GM18507 (cell line): ENCODE measurements around the gene GSG1L.
"Not testable (repeated sequence)": the region's sequence is repeated elsewhere in the genome, so short reads cannot be mapped to it uniquely, and the experiment has no call there.

Experiments used
- DNase-seq: peaks from one replicate; pipeline ENCODE4 v3.0.0; 2011; ENCODE audit warnings: low read depth; ENCODE audit not compliant: insufficient read length; ENCODE audit errors: extremely low spot score
- FAIRE-seq: peaks from 2 replicates; lab custom pipeline; 2011; peaks lifted over from hg19 to GRCh38; lab: Jason Lieb, UNC

The GSG1L gene

GRCh38 chr16:27872627-27873026 is 190.9 kb downstream of the GSG1L start:
- not testable (repeated sequence) for FAIRE-seq, DNase-seq

GRCh38 chr16:27870116-27870798 is 193.3 kb downstream of the GSG1L start:
- FAIRE-seq, result no peak
- DNase-seq, result no peak

GRCh38 chr16:27869411-27869810 is 194.1 kb downstream of the GSG1L start:
- no peak for DNase-seq
- no peak for FAIRE-seq

- no peak for FAIRE-seq
- DNase-seq, result no peak
Observed at GRCh38 chr16:27868180-27868579, 195.3 kb downstream of the GSG1L start.

- DNase-seq (peak; percentile 33), FAIRE-seq (peak; percentile 12)
Observed at GRCh38 chr16:27867122-27868110, 196.1 kb downstream of the GSG1L start.

DNA sequence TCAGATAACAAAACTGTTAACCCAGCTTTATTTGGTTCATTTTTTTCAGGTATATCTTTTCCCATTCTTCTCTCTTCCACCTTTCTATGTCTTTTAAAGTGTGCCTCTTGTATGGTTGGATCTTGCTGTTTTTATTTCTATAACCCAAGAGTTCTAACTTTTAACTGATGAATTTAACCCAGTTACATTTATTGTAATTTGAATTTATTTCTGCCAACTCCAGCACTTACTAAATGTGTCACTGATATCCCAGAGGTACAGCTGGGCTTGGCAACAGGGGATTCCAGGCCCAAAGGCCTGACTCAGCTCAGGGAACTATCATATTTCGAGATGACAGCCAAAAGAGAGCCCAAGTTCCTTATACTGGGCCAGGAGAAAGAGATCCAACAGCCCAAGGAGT is 200.1 kb downstream of the GSG1L start:
- FAIRE-seq (no peak), DNase-seq (no peak)

DNA sequence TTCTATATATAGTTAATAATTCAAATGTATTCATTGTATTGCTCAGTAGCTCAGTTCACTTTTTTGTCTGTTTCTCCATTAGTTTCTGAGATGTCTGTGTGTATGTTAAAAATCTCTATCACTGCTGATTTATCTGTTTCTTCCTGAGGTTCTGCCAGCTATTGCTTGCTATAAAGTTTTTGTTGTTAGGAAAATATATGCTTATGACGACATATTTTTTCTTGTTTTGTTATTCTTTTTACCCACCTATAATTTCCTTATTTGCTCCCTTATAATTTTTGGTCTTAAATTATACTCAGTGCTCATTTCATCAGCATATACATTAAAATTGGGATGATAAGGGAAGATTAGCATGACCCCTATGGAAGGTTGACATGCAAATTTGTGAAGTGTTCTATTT is 200.6 kb downstream of the GSG1L start:
- DNase-seq, result no peak
- FAIRE-seq, result no peak

DNA sequence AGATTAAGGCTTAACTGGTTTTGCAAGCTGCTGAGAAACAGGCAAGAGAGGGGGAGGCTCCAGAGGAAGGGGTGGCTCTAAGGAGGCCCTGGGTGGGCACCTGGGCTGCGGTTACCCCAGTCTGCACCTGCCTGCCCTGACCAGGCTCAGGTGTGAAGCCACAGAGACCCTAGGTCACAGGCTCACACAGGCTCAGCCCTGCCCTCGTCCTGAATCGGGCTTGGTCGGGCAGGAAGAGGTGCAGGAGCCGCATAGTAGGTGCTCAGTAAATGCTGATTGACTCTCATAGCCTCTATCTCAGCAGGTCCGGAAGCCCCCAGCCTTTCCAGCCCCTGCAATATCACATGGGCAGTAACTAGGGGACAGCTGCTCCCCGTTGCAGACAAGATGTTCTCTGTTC is 203.4 kb downstream of the GSG1L start:
- DNase-seq, result no peak
- no peak for FAIRE-seq

DNA sequence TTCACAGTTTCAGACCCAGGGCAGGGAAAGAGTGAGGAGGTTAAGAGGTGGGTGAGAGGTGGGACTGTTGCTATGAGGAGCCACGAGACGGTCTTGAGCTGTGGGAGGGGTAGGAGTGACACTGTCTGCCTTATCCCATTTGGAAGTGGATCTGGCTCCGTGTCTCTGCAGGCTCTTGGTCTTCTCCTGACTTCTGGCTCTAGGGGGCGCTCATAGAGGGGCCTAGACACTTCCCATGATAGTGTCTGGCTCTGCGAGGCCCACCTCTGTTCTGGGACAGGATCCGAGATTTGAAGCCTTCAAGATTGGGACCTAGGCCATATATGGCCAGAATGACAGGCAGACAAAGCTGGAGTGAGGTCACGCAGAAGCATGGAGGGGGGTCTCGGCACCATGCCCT is 204.5 kb downstream of the GSG1L start:
- no peak for FAIRE-seq
- DNase-seq, result no peak

GRCh38 chr16:27853651-27854050 is 209.9 kb downstream of the GSG1L start:
- no peak for FAIRE-seq
- DNase-seq, result no peak

DNA sequence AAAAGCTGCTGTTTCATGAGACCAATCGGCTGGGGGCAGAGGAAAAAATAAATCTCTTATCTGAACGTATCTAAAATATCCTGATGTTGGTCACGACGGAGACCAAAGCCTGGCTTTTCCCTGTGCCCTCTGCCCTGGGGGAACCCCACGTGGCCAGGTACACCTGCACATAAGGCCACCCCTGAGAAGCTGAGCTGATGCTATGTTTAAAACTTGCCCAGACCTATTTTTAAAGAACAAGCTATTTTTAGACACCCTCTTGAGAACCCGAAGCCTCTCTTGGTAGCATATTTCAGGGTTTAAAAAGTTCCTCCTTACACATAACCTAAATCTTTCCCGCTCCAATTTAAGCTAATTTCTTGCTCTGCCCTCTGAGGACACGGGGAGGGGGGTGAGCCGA is 210.4 kb downstream of the GSG1L start:
- DNase-seq (no peak), FAIRE-seq (no peak)

- DNase-seq (no peak), FAIRE-seq (no peak)
Observed at GRCh38 chr16:27852681-27853080, 210.8 kb downstream of the GSG1L start.

GRCh38 chr16:27852116-27852515 is 211.4 kb downstream of the GSG1L start:
- FAIRE-seq, result no peak
- DNase-seq, result no peak

GRCh38 chr16:27851586-27851985 is 211.9 kb downstream of the GSG1L start:
- DNase-seq, result no peak
- no peak for FAIRE-seq

DNA sequence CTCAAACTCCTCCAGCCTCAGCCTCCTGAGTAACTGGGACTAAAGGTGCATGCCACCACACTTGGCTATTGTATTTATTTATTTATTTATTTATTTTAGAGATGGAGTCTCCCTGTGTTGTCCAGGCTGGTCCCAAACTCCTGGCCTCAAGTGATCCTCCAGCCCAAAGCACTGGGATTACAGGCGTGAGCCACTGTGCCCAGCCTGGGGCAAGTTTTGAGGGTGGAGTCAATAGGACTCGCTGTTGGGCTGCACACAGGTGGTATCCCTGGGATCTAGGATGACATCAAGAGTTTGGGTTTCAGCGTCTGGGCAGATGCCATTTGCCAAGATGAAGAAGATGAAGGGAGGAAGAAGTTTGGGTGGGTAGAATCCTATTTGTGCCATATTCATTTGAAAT is 213.9 kb downstream of the GSG1L start:
- FAIRE-seq, result no peak

DNA sequence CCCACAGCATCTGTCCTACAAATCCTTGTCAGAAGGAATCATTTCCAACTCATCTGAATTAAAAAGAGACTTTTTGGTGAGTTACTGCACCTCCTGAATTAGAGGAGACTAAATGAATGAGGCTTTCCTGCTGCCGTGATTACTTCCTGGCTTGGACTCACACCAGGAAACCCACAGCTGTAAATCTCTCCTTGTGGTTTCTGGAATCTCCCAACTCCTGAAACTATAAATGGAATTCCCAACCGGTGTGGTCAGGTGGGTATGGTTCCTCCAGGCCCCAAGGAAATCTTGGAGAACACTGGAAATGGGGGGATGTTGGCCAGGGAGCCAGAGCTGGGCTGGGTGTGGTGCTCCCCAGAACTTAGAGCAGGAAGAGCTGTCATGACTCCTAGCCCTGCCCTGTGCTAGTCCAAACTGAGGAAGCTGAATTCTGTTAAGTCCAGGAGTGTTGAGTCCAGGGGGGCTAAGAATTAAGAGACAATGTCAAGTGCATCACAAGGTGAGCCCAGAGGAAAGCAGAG is 216.4 kb downstream of the GSG1L start:
- no peak for DNase-seq
- FAIRE-seq, result no peak

More for the DNA sequence above, 213.9 kb downstream of the GSG1L start:
- DNase-seq, result no peak

GRCh38 chr16:27844826-27845225 is 218.7 kb downstream of the GSG1L start:
- DNase-seq (no peak), FAIRE-seq (no peak)

- no peak for DNase-seq
- no peak for FAIRE-seq
Observed at GRCh38 chr16:27843800-27844199, 219.7 kb downstream of the GSG1L start.

- DNase-seq, result no peak
- no peak for FAIRE-seq
Observed at GRCh38 chr16:27841911-27842310, 221.6 kb downstream of the GSG1L start.

DNA sequence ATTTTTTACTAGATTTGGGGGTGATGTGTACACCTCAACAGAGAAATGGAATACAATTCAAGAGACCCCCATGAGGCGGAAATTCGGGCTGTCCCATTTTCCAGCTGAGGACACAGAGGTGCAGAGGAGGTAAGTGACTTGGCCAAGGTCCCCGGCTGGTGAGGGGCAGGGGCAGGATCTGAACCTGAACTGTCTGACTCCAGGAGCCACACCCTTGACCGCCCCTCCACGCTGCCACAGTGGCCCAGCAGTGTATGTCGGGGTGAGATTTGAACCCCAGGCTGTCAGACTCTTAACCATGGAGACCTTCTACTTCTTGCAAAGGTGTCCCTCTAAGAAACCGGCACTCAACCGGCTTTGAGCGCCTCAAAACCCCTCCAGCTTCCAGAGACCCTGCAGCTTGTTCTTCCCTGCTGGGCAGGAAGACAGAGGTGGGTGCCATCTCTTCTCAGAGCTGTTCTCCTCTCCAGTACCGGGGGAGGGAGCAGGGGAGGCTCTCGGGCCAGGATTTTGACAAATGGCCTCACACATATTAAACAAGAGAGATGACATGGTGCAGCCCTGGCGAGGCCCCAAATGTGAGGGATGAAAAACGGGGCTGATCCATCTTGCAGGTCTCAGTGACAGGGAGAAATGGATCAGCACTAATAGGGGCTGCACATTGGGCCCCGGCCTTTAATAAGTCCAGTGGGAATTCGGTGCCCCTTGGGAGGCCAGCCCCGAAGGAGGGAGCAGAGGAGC is 222.3 kb downstream of the GSG1L start:
- DNase-seq (no peak), FAIRE-seq (no peak)
